GM21825 (cell line): ENCODE results near the gene MTHFR.
A peak's percentile ranks its signal among the peaks of the same experiment; 100 is the strongest.
"Not testable (repeated sequence)": the region's sequence is repeated elsewhere in the genome, so short reads cannot be mapped to it uniquely, and the experiment has no call there.

Experiments used
- ATAC-seq: cut with Tn5 transposase; IDR thresholded peaks from one replicate; pipeline ENCODE4 v1.9.1; 2021; ENCODE audit warnings: mild to moderate bottlenecking, moderate library complexity; ENCODE audit not compliant: unreplicated experiment

MTHFR gene

GRCh38 chr1:11833900-11834299 lies 28.1 kb upstream of the MTHFR start:
- ATAC-seq: no peak

- no peak for ATAC-seq
These were observed 27.7 kb upstream of the MTHFR start for GRCh38 chr1:11833497-11833896.

GRCh38 chr1:11831945-11832725 lies 26.4 kb upstream of the MTHFR start:
- no peak for ATAC-seq

- ATAC-seq: no peak
These were observed 22.7 kb upstream of the MTHFR start for GRCh38 chr1:11828511-11828910.

GRCh38 chr1:11826946-11827345 lies 21.2 kb upstream of the MTHFR start:
- ATAC-seq: no peak

GRCh38 chr1:11825131-11825530 lies 19.4 kb upstream of the MTHFR start:
- no peak for ATAC-seq

- ATAC-seq: no peak
These were observed 17.8 kb upstream of the MTHFR start for GRCh38 chr1:11823366-11824137.

- no peak for ATAC-seq
These were observed 16.3 kb upstream of the MTHFR start for GRCh38 chr1:11822091-11822490.

- no peak for ATAC-seq
These were observed 11.4 kb upstream of the MTHFR start for GRCh38 chr1:11817192-11817591.

GRCh38 chr1:11813021-11813420 lies 7.3 kb upstream of the MTHFR start:
- no peak for ATAC-seq

- no peak for ATAC-seq
These were observed 1.4 kb upstream of the MTHFR start for GRCh38 chr1:11807133-11807532.

GRCh38 chr1:11806307-11806936 lies 658 bp upstream of the MTHFR start:
- ATAC-seq: peak; percentile 33

GRCh38 chr1:11804666-11805421 lies 920 bp downstream of the MTHFR start:
- no peak for ATAC-seq

- not testable (repeated sequence) for ATAC-seq
These were observed 1.7 kb downstream of the MTHFR start for GRCh38 chr1:11803924-11804665.

- ATAC-seq: peak; percentile 27
These were observed 2.5 kb downstream of the MTHFR start for GRCh38 chr1:11802973-11803885.

- no peak for ATAC-seq
These were observed 3.2 kb downstream of the MTHFR start for GRCh38 chr1:11802616-11802972.

- no peak for ATAC-seq
These were observed 4.9 kb downstream of the MTHFR start for GRCh38 chr1:11800756-11801433.

- ATAC-seq: no peak
These were observed 5.4 kb downstream of the MTHFR start for GRCh38 chr1:11800391-11800755.

- ATAC-seq: no peak
These were observed 5.9 kb downstream of the MTHFR start for GRCh38 chr1:11799896-11800295.
